HEK293 (cell line): ENCODE results near the gene RUSF1.

Source experiments
- CTCF ChIA-PET: fragments of 350-600 bp; formaldehyde crosslinking; extraction: SDS; loops from one replicate; lab custom pipeline; 2021; ENCODE audit warnings: antibody characterized with exemption; lab: Yijun Ruan, JAX
- POLR2A ChIA-PET: fragments of 300-600 bp; formaldehyde crosslinking; extraction: SDS; loops from one replicate; lab custom pipeline; 2020; ENCODE audit warnings: antibody characterized with exemption, inconsistent platforms; lab: Yijun Ruan, JAX
- H3K27ac ChIP-seq: fragments of 200-500 bp; sonication (Bioruptor generic); 2 replicates; pipeline ENCODE4 v1.5.1; 2014; ENCODE audit warnings: low read depth, low read length, control low read depth, inconsistent platforms; ENCODE audit errors: extremely low read depth
- H3K36me3 ChIP-seq, 2 experiments: fragments of 200-500 bp in 1 of 2; sonication (Bioruptor generic) in 1 of 2; 1 replicate in 1 of 2; 2 replicates in 1 of 2; pipeline ENCODE4 v1.5.1; 2014 to 2017; ENCODE audit warnings: inconsistent platforms in 2 of 2, low read length in 2 of 2; ENCODE audit not compliant: control insufficient read depth in 2 of 2, insufficient read depth in 1 of 2
- H3K4me1 ChIP-seq: fragments of 200-500 bp; sonication (Bioruptor generic); 2 replicates; pipeline ENCODE4 v1.5.1; 2014; ENCODE audit warnings: mild to moderate bottlenecking, low read length, inconsistent platforms; ENCODE audit not compliant: control insufficient read depth, insufficient read depth
- H3K4me3 ChIP-seq: 2 replicates; pipeline ENCODE4 v1.5.1; 2011; ENCODE audit warnings: low read depth, mild to moderate bottlenecking, control low read depth, low read length, moderate library complexity
- H3K9me3 ChIP-seq: fragments of 200-500 bp; sonication (Bioruptor generic); 2 replicates; pipeline ENCODE4 v1.5.1; 2014; ENCODE audit warnings: low read depth, low read length, inconsistent platforms; ENCODE audit not compliant: control insufficient read depth, insufficient read depth
- EGR2 ChIP-seq: fragments of 450-650 bp; formaldehyde crosslinking; IDR thresholded peaks from 2 replicates; pipeline ENCODE4 v1.5.1; 2016; ENCODE audit warnings: low read depth, missing biosample characterization, missing genetic modification characterization
- ELK4 ChIP-seq: IDR thresholded peaks from 2 replicates; pipeline ENCODE4 v1.6.1; 2011; ENCODE audit warnings: mild to moderate bottlenecking, low read depth, low read length, borderline replicate concordance
- KLF10 ChIP-seq: fragments of 450-650 bp; IDR thresholded peaks from 2 replicates; pipeline ENCODE4 v1.5.1; 2018; ENCODE audit warnings: missing biosample characterization, mild to moderate bottlenecking, missing genetic modification characterization
- MEIS1 ChIP-seq: sonication (generic); formaldehyde crosslinking; IDR thresholded peaks from 2 replicates; pipeline ENCODE4 v1.8.1; 2022; ENCODE audit warnings: missing genetic modification reagents, mild to moderate bottlenecking, borderline replicate concordance
- OVOL3 ChIP-seq: fragments of 450-650 bp; formaldehyde crosslinking; IDR thresholded peaks from 2 replicates; pipeline ENCODE4 v1.5.1; 2016; ENCODE audit warnings: missing biosample characterization, missing genetic modification characterization
- PRDM6 ChIP-seq: fragments of 450-650 bp; formaldehyde crosslinking; IDR thresholded peaks from 2 replicates; pipeline ENCODE4 v1.5.1; 2017; ENCODE audit warnings: missing biosample characterization, missing genetic modification characterization
- SETDB1 ChIP-seq: IDR thresholded peaks from one replicate; pipeline ENCODE4 v1.6.1; 2017; ENCODE audit warnings: mild to moderate bottlenecking, low read length, moderate library complexity, mixed read lengths; ENCODE audit not compliant: insufficient read length
- WT1 ChIP-seq: fragments of 450-650 bp; formaldehyde crosslinking; IDR thresholded peaks from 2 replicates; pipeline ENCODE4 v1.5.1; 2016; ENCODE audit warnings: missing biosample characterization, missing genetic modification characterization
- YY2 ChIP-seq: fragments of 450-650 bp; formaldehyde crosslinking; IDR thresholded peaks from 2 replicates; pipeline ENCODE4 v1.5.1; 2016; ENCODE audit warnings: missing biosample characterization, missing genetic modification characterization
- ZNF148 ChIP-seq: fragments of 450-650 bp; formaldehyde crosslinking; IDR thresholded peaks from 2 replicates; pipeline ENCODE4 v1.5.0; 2017; ENCODE audit warnings: missing biosample characterization, missing genetic modification characterization, borderline replicate concordance
- ZNF211 ChIP-seq: fragments of 450-650 bp; formaldehyde crosslinking; IDR thresholded peaks from 2 replicates; pipeline ENCODE4 v1.5.1; 2016; ENCODE audit warnings: low read depth, missing biosample characterization, missing genetic modification characterization
- ZNF366 ChIP-seq: fragments of 450-650 bp; formaldehyde crosslinking; conservative IDR thresholded peaks from 2 replicates; pipeline ENCODE4 v1.5.1; 2016; ENCODE audit warnings: missing biosample characterization, missing genetic modification characterization
- ZNF391 ChIP-seq: fragments of 450-650 bp; formaldehyde crosslinking; IDR thresholded peaks from 2 replicates; pipeline ENCODE4 v1.5.1; 2016; ENCODE audit warnings: low read depth, missing biosample characterization, missing genetic modification characterization, borderline replicate concordance
- ZNF423 ChIP-seq: fragments of 450-650 bp; formaldehyde crosslinking; IDR thresholded peaks from 2 replicates; pipeline ENCODE4 v1.5.1; 2016; ENCODE audit warnings: missing biosample characterization, missing genetic modification characterization
- ZNF513 ChIP-seq: fragments of 450-650 bp; IDR thresholded peaks from 2 replicates; pipeline ENCODE4 v1.5.1; 2018; ENCODE audit warnings: missing biosample characterization, missing genetic modification characterization
- ZNF514 ChIP-seq: fragments of 450-650 bp; formaldehyde crosslinking; IDR thresholded peaks from 2 replicates; pipeline ENCODE4 v1.5.1; 2016; ENCODE audit warnings: missing biosample characterization, missing genetic modification characterization
- ZNF549 ChIP-seq: fragments of 450-650 bp; IDR thresholded peaks from 2 replicates; pipeline ENCODE4 v1.5.1; 2018; ENCODE audit warnings: missing biosample characterization, missing genetic modification characterization, mild to moderate bottlenecking, inconsistent platforms, moderate library complexity
- ZNF560 ChIP-seq: fragments of 450-650 bp; formaldehyde crosslinking; IDR thresholded peaks from 2 replicates; pipeline ENCODE4 v1.5.1; 2017; ENCODE audit warnings: missing biosample characterization, missing genetic modification characterization, borderline replicate concordance
- ZNF580 ChIP-seq: fragments of 450-650 bp; formaldehyde crosslinking; IDR thresholded peaks from 2 replicates; pipeline ENCODE4 v1.5.1; 2016; ENCODE audit warnings: missing biosample characterization, missing genetic modification characterization
- ZNF596 ChIP-seq: fragments of 450-650 bp; IDR thresholded peaks from 2 replicates; pipeline ENCODE4 v1.5.0; 2018; ENCODE audit warnings: missing biosample characterization, mild to moderate bottlenecking, missing genetic modification characterization, moderate library complexity
- ZNF677 ChIP-seq: fragments of 450-650 bp; IDR thresholded peaks from 2 replicates; pipeline ENCODE4 v1.5.0; 2018; ENCODE audit warnings: missing biosample characterization, mild to moderate bottlenecking, missing genetic modification characterization, moderate library complexity
- ZNF692 ChIP-seq: fragments of 450-650 bp; formaldehyde crosslinking; IDR thresholded peaks from 2 replicates; pipeline ENCODE4 v1.5.1; 2016; ENCODE audit warnings: missing biosample characterization, missing genetic modification characterization
- ZNF776 ChIP-seq: fragments of 450-650 bp; formaldehyde crosslinking; IDR thresholded peaks from 2 replicates; pipeline ENCODE4 v1.5.0; 2017; ENCODE audit warnings: missing biosample characterization, missing genetic modification characterization, borderline replicate concordance
- ZSCAN30 ChIP-seq: fragments of 450-650 bp; IDR thresholded peaks from 2 replicates; pipeline ENCODE4 v1.5.1; 2018; ENCODE audit warnings: missing biosample characterization, mild to moderate bottlenecking, missing genetic modification characterization, moderate library complexity

Gene RUSF1

GRCh38 chr16:31499928-31500327 is 8.3 kb downstream of the RUSF1 start:
- Histone ChIP-seq H3K9me3 (no peaks in the 10 kb centered on the region), H3K27ac (no peak overlapping the region), H3K4me3 (no peak overlapping the region), H3K36me3 (peaks cover 0 to 47% of the 10 kb centered on the region in 2 experiments; a peak in 1 of 3 replicates), H3K4me1 (no peaks in the 10 kb centered on the region)
- POLR2A ChIA-PET: interaction anchor here (0.5 kb wide), 1 partner anchor 28 kb away, joined by 3 read pairs; the partner anchor contains the start of gene AHSP
- CTCF ChIA-PET: no interaction called here
- TF ChIP-seq ZNF366 (tag by site-specific recombination) (no peak), ZNF560 (tag by site-specific recombination) (no peak), ZNF148 (tag by site-specific recombination) (no peak)
- TF ChIP-seq, all 188 proteins: peak for 0

- peaks cover 0 to 53% of the 10 kb centered on the region in 2 experiments; a peak in 1 of 3 replicates for H3K36me3 ChIP-seq
- ChIA-PET CTCF (interaction anchor here (1.1 kb wide), 1 partner anchor 9 kb away, joined by 3 read pairs; no protein-coding TSS in a partner anchor), POLR2A (interaction anchor here (1.0 kb wide), 1 partner anchor 10 kb away, joined by 4 read pairs; the partner anchor contains the start of gene RUSF1)
- H3K4me3 ChIP-seq: no peak overlapping the region
- no peak for TF ChIP-seq YY2 (tag by site-specific recombination)
- no peak for TF ChIP-seq PRDM6
- no peak for TF ChIP-seq ZNF211 (tag by site-specific recombination)
- TF ChIP-seq SETDB1: no peak
- TF ChIP-seq MEIS1 (CRISPR knock-in tag): no peak
- TF ChIP-seq ZNF677 (tag by site-specific recombination): no peak
- no peak for TF ChIP-seq WT1
- no peak for TF ChIP-seq EGR2 (tag by site-specific recombination)
- TF ChIP-seq ZNF549: no peak
- no peaks in the 10 kb centered on the region for H3K4me1 ChIP-seq
- H3K27ac ChIP-seq: no peak overlapping the region
- no peaks in the 10 kb centered on the region for H3K9me3 ChIP-seq
Observed at GRCh38 chr16:31498493-31498892, 9.7 kb downstream of the RUSF1 start.

GRCh38 chr16:31496670-31497069 is 11.5 kb downstream of the RUSF1 start:
- CTCF ChIA-PET: no interaction called here
- peaks cover 0 to 71% of the 10 kb centered on the region in 2 experiments; a peak in 1 of 3 replicates for H3K36me3 ChIP-seq
- POLR2A ChIA-PET: interaction anchor here (1.9 kb wide), 1 partner anchor 11 kb away, joined by 6 read pairs; the partner anchor contains the start of gene RUSF1
- TF ChIP-seq ELK4 (no peak), OVOL3 (tag by site-specific recombination) (no peak), ZNF692 (tag by site-specific recombination) (no peak), ZNF514 (tag by site-specific recombination) (no peak), ZNF580 (tag by site-specific recombination) (no peak), ZNF391 (no peak), ZNF596 (tag by site-specific recombination) (no peak), ZNF513 (tag by site-specific recombination) (no peak), KLF10 (tag by site-specific recombination) (no peak), ZSCAN30 (tag by site-specific recombination) (no peak), ZNF776 (tag by site-specific recombination) (no peak), ZNF423 (tag by site-specific recombination) (no peak)

More at GRCh38 chr16:31496670-31497069, 11.5 kb downstream of the RUSF1 start:
- Histone ChIP-seq H3K4me1 (no peaks in the 10 kb centered on the region), H3K27ac (no peak overlapping the region), H3K9me3 (no peaks in the 10 kb centered on the region), H3K4me3 (no peak overlapping the region)
